Ovary (tissue), 3 donors: ENCODE results near the gene KRTAP5-6.

Source experiments
- CTCF ChIP-seq, 3 donors: fragments of 450-650 bp in 2 of 3; fragments of 200-600 bp in 1 of 3; IDR thresholded peaks; one replicate each; pipeline versions ENCODE4 v1.5.1 to v1.8.0; 2016 to 2022; ENCODE audit warnings: antibody characterized with exemption in 3 of 3, mild to moderate bottlenecking in 1 of 3
- EP300 ChIP-seq: sonication (generic); formaldehyde crosslinking; IDR thresholded peaks from one replicate; pipeline ENCODE4 v1.6.1; 2017; ENCODE audit warnings: antibody characterized with exemption
- POLR2A ChIP-seq: fragments of 450-650 bp; IDR thresholded peaks from one replicate; pipeline ENCODE4 v1.6.1; 2017; ENCODE audit warnings: antibody characterized with exemption, mild to moderate bottlenecking, moderate library complexity
- donor health status: DM: no; HTN: no; CAD: no.

- TF ChIP-seq CTCF (IDR thresholded peaks at IDR 0.05) (no peak), EP300 (no peak), POLR2A (no peak)
These were observed 30.9 kb downstream of the KRTAP5-6 start for GRCh38 chr11:1727861-1728260.
